ENCODE measurements around the gene CELSR1.

DNA sequence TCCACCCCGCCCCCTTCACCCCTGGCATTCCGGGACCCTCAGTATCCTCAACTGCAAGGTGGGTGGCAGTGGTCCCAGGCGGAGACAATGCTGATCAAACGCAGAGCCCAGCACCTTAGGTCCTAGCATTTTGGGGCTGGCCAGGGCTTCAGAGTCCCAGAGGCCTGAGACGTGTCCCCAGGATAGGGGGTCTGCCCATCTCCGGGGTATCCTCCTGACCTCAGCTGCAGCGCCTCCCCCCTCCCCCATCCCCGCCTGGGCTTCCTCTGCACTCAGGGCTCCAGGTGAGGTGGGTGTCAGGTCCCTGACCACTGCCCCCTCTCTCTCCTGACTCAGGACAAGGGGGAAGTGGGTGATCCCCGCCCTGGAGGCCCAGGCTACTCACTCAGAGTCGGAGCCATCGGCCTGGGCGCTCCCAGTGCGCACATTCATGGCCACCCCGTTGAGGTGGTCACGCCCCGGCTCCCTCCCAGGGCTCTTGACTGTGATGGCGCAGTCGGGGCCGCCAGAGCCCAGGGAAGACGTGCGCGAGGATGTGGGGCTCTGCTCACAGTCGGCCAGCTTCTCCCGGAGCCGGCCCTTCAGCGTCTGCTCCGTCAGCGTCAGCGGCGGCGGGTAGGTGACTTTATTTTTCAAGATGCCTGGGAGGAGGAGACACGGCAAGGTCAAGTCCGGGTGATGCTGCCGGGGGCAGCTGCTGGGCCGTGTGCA lies 173.7 kb downstream of the CELSR1 start:
- TF ChIP-seq, protein P1, sequence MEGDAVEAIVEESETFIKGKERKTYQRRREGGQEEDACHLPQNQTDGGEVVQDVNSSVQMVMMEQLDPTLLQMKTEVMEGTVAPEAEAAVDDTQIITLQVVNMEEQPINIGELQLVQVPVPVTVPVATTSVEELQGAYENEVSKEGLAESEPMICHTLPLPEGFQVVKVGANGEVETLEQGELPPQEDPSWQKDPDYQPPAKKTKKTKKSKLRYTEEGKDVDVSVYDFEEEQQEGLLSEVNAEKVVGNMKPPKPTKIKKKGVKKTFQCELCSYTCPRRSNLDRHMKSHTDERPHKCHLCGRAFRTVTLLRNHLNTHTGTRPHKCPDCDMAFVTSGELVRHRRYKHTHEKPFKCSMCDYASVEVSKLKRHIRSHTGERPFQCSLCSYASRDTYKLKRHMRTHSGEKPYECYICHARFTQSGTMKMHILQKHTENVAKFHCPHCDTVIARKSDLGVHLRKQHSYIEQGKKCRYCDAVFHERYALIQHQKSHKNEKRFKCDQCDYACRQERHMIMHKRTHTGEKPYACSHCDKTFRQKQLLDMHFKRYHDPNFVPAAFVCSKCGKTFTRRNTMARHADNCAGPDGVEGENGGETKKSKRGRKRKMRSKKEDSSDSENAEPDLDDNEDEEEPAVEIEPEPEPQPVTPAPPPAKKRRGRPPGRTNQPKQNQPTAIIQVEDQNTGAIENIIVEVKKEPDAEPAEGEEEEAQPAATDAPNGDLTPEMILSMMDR (conservative IDR thresholded peaks at IDR 0.05 in 1 of 2, IDR thresholded peaks at IDR 0.05 in 1 of 2; ENCODE audit: low read depth in 1 of 2, low read length in 2 of 2) = no peak
- no peak for TF ChIP-seq EZH2 (IDR thresholded peaks at IDR 0.05; ENCODE audit: low read length, missing control alignments)
